Activated T-cell treated with anti-CD3 and anti-CD28 coated beads for 24 hours (primary cell): ENCODE results near the gene CLPTM1L.
A peak's percentile ranks its signal among the peaks of the same experiment; 100 is the strongest.

ENCODE experiments used
- DNase-seq: peaks from one replicate; pipeline ENCODE4 v3.0.0-alpha.2; 2020; ENCODE audit warnings: low read depth

CLPTM1L gene

DNA sequence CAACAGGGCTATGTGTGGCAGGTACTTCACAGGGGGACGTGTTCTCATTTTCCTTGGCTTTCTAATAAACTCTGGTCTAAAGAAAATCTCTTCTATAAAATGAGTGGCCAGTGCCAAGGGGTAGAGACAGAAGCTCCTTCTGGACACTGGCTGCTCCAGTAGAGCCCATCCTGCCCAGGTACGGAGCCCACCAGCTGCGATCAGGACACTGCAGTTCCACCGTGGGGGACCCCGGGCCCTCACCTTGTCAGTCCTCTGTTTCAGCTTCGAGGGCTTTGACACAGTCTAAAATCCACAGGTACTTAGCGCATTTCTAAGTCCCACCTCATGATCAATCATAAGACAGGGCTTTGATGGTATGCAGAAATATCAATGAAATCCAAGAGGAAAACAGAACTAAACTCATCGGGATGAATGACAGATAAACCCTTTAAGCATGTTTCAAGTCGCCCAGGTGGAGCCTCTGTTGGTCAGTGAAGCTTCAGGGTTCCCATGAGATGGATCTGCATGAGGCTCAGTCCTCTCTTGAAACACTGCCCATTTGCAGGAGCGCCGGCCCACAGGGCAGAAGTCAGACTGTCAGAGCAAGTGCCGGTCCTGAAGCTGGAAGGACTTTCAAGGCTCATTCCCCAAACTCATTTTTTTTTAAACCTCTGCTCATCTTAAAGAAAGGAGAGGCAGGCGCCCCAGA is 29.7 kb downstream of the CLPTM1L start:
- DNase-seq, result no peak

DNA sequence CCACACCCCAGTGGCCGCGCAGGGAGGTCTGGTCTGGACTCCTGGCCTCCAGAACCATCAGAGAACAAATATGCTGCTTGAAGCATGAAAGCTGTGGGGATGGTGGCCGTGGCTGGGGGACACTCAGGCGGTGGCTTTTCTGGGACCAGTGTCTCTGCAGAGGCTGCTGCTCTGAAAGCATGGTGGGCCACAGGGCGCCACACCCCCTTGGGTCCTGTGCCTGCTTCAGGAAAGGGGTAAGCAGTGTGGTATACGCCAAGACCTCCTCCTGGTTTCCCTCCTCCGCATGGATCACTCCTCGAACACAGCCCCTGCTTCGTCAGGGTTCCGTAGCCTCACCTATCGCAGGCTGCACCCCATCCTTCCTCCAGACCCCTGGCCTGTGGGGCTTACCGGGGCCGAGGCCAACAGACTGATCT is 30.3 kb downstream of the CLPTM1L start:
- no peak for DNase-seq

DNA sequence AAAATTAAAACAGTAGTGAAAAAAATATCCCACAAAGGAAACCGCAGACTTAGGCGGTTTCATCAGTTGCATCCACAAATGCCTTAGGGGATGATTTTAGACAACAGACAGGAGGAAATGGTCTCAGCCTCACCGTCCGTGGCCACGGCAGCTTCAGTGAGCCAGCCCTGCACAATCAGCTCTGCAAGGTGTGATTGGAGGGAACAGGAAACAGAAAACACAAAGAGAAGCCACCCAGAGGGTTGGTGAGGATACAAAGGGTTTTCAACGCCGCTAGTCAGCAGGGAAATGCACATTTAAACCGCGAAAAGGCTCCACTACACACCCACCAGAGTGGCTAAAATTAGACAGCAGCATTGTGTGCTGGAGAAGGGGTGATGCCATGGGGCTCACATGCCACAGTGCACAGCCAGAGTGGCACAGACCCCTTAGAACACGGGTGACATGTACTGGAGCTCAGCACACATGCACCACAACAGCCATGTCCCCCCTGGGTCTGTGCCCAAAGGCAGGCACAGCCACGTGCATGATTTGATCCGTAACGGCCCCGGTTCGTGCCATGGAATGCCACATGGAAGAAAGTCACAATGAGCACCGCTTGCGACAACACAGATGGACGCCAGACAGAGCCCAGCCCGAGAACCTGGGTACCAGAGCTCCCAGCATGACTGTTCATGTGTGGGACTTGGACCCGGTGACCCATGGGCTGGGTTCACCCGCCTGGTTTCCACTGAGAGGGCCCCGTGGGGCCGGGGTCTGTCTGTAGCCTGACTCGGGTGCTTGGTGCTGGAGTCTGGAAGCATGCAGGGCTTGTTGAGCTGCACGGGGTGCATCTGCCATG is 31.7 kb downstream of the CLPTM1L start:
- DNase-seq, result peak; percentile 14

DNA sequence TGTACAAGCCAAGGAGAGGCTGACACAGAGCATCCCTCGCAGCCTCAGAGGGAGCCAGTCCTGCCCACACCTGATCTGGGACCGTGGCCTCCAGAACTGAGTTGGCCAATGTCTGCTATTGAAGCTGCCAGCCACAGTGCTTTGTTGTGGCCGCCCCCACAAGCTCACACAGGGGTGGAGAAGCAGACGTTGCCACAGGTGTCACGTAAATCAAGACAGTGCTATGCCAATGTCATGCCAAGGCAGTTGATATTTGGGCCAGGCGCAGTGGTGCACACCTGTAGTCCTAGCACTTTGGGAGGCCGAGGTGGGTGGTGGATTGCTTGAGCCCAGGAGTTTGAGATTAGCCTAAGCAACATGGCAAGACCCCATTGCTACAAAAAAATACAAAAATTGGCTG is 32.7 kb downstream of the CLPTM1L start:
- DNase-seq, result no peak

DNA sequence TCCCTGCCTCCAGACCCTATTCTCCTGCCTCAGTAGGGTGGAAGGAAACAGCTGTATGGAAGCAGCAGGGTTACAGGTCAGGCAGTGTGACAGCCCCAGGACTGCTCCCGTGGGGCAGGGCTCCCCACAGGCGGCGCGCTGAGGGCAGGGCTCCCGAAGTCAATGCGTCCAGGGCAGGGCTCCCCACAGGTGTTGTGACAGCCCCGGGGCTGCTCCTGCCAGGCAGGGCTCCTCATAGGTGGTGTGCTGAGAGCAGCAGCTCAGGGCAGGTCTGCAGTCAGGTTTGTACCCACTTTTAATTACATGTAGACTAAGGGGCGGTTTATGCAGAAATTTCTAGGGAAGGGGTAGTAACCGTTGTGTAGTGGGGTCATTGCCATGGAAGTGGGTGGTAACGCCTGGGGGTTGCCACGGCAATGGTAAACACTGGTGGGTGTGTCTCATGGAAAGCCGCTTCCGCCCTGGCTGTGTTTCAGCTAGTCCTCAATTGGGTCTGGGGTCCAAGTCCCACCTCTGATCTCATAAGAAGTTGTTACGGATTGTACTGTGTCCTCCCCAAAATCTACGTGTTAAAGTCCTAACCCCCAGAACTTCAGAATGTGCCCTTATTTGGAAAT is 33.4 kb downstream of the CLPTM1L start:
- no peak for DNase-seq

DNA sequence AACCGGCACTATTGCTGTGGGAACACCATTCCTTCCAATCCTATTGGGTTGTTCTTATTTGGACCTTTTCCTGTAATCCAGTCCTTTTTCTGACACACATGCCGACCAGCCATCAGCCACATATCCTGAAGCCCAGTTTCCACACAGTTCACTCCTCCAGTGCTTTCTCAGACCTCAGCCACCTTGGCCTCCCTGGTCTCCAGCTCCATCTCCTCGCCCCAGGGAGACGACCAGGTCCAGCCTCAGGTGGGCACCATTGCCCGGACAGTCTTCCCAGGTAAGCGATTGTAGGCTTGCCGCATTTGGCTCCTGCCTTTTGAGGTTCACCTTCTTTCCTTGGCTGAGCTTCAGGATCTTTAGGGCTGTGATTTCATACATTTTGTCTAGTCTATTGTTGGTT is 34.8 kb downstream of the CLPTM1L start:
- DNase-seq, result no peak

DNA sequence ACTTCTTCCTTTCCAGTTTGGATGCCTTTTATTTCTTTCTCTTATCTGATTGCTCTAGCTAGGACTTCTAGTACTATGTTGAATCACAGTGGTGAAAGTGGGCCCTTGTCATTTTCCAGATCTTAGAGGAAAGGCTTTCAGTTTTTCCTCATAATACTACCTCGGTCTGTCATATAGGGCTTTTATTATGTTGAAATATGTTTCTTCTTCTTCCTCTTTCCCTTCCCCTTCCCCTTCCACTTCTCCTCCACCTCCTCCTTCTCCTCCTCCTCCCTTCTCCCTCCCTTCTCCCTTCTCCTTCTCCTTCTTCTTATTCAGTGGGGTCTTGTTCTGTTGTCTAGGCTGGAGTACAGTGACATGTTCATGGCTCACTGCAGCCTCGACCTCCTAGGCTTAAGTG is 40.9 kb downstream of the CLPTM1L start:
- DNase-seq, result no peak

DNA sequence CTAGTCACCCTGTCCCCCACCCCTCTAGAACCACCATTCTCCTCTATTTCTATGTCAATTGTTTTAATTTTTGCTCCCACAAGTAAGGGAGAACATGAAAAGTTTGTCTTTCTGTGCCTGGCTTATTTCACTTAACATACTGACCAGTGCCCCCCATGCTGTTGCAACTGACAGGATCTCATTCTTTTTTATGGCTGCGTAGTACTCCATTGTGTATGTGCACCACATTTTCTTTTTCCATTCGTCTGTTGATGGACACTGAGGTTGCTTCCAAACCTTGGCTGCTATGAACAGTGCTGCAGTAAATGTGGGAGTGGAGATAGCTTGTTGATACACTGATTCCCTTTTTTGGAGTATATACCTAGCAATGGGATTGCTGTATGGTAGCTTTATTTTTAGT is 42.6 kb downstream of the CLPTM1L start:
- DNase-seq, result no peak

DNA sequence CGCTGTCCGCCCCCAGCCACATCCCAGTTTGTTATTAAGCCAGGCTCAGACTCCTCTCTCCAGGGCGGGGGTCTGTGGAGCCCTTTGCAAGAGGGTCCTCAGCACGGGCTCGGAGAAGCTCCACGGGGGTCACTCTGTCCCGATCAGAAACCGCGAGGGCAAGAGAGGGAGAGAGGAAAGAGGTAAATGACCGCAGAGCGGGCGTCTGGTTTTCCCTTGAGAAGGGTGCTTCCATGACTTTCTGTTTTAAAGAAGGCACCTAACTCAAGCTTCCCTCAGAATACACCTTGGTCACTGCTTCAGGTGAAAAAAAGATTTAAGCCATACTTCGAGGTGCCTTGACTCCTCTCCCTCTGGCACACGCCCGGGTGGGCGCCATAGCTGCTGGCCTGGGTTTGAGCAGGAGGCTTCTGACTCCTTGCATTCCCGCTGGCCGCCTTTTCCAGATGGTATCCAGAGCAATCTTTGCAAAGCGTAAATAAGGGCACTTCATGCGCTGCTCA is 44.3 kb downstream of the CLPTM1L start:
- no peak for DNase-seq

DNA sequence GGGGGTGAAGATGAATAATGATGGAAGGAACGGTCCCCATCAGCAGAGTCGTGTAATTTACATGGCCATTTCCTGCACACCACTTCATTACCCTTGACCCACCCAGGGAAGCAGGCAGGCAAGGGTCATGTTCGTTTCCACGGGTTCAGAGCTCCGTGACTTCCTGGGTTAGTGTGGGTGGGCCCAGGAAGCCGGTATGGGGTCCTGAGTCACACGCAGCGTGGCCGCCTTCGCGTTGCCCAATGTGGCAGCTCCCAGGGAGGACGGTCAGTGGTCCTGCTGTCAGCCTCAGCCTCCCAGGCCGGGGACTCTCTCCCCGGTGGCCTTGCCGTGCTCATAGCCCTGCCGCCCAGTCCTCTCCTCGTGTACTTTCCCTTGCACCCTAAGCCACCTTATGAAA is 44.9 kb downstream of the CLPTM1L start:
- DNase-seq, result no peak

DNA sequence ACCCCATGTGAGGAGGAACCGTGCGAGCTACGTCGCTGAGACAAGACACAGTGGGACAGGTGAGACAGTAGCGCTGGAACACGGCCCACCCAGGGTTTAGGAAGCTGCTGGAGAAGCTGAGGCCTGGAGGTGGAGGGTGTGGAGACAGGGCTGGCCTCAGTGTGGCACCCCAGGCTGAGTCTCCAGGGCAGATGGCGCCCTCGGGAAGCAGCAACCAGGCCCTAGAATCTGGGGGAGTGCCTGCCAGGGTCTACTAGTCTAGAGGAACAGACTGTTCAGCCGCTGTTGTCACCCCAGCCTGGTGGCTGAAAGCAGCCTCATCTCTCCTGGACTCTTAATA is 45.4 kb downstream of the CLPTM1L start:
- no peak for DNase-seq

DNA sequence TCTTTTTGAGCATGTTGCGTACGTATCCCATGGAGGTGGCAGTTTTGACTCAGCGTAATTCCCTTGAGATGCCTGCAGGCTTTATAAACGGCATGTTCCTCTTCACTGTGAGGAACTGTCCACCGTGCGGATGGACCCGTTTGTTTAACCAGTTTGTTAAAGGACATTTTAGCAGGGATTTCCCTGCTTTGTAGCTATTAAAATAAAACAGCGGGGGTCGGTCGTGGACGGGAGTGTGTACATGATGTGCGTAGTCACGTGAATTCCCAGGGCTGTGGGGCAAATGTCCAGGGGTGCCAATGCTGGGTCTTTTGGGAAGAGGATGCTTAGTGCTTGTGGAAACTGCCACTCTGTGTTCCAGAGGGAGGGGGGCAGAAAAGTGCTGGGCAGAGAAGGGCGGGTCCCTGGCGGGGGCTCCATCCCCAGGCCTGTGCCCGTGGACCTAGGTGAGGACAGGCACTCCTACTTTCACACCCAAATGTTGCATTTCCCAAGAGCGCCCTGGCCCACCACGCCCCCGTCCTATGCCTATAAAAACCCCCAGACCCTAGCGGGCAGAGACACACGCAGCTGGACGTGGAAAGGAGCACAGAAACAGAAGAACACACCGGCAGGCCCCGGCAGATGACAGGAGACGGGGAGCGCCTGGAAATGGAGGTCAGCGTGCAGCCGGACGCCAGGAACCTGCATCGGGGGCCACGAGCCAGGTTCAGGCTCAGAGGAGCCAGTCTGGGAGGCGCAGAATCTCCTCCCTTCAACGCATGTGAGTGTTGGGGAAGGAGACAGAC is 46.0 kb downstream of the CLPTM1L start:
- no peak for DNase-seq

DNA sequence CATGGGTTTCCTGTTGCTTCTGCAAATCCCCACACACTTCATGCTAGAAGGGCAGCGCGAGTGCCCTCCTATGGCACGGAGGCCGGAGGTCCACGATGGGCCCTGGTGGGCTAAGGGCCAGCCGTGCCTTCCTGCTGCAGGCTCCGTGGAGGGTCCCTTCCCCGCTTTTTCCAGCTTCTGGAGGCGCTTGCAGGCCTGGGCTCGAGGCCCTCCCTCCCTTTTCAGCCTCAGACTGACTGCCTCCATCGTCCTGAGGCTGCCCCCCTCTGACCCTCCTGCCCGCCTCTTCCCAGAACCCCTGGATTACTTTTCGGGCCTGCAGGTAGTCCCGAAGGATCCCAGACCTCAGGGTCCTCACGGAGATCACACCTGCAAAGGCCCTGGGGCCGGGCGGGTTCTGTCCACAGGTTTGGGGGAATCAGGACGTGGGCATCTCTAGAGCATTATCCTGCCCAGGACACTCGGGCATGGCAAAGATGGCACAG is 46.8 kb downstream of the CLPTM1L start:
- no peak for DNase-seq

DNA sequence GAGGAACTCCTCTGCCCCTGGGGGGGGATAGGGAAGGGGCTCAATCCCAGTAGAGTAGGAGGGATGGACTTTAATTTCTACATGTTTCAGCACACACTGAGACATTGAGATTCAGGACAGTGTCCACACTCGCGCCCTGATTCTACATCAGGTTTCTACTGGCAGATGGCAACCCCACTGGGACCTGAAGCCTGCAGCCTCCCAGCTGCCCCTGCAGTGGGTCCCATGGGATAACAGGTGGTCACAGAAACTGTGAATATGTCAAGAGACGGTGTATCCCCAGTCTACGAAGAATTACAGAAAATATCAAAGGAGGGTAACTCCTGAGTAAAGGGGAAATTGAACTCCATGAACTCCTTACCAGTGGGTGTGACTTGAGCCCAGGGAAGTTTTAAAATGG is 47.7 kb downstream of the CLPTM1L start:
- DNase-seq, result no peak

DNA sequence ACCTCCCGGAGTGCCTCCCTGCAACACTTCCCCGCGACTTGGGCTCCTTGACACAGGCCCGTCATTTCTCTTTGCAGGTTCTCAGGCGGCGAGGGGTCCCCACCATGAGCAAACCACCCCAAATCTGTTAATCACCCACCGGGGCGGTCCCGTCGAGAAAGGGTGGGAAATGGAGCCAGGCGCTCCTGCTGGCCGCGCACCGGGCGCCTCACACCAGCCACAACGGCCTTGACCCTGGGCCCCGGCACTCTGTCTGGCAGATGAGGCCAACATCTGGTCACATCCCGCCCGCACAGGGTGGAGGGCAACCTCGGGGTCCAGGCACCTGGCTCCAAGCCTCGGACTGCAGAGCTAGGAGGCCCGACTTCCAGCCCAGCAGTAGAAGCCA is 49.3 kb downstream of the CLPTM1L start:
- DNase-seq, result no peak

DNA sequence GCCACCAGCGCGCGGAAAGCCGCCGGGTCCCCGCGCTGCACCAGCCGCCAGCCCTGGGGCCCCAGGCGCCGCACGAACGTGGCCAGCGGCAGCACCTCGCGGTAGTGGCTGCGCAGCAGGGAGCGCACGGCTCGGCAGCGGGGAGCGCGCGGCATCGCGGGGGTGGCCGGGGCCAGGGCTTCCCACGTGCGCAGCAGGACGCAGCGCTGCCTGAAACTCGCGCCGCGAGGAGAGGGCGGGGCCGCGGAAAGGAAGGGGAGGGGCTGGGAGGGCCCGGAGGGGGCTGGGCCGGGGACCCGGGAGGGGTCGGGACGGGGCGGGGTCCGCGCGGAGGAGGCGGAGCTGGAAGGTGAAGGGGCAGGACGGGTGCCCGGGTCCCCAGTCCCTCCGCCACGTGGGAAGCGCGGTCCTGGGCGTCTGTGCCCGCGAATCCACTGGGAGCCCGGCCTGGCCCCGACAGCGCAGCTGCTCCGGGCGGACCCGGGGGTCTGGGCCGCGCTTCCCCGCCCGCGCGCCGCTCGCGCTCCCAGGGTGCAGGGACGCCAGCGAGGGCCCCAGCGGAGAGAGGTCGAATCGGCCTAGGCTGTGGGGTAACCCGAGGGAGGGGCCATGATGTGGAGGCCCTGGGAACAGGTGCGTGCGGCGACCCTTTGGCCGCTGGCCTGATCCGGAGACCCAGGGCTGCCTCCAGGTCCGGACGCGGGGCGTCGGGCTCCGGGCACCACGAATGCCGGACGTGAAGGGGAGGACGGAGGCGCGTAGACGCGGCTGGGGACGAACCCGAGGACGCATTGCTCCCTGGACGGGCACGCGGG is 49.9 kb downstream of the CLPTM1L start, which contains the start of gene TERT:
TERT (minus strand) TSS at position 234 of the 815 bp plus-strand sequence; CDS start at position 155, 79 bp downstream.
- peak; percentile 80 for DNase-seq

DNA sequence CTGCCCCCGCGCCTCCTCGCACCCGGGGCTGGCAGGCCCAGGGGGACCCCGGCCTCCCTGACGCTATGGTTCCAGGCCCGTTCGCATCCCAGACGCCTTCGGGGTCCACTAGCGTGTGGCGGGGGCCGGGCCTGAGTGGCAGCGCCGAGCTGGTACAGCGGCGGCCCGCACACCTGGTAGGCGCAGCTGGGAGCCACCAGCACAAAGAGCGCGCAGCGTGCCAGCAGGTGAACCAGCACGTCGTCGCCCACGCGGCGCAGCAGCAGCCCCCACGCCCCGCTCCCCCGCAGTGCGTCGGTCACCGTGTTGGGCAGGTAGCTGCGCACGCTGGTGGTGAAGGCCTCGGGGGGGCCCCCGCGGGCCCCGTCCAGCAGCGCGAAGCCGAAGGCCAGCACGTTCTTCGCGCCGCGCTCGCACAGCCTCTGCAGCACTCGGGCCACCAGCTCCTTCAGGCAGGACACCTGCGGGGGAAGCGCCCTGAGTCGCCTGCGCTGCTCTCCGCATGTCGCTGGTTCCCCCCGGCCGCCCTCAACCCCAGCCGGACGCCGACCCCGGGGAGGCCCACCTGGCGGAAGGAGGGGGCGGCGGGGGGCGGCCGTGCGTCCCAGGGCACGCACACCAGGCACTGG is 50.6 kb downstream of the CLPTM1L start:
- no peak for DNase-seq

DNA sequence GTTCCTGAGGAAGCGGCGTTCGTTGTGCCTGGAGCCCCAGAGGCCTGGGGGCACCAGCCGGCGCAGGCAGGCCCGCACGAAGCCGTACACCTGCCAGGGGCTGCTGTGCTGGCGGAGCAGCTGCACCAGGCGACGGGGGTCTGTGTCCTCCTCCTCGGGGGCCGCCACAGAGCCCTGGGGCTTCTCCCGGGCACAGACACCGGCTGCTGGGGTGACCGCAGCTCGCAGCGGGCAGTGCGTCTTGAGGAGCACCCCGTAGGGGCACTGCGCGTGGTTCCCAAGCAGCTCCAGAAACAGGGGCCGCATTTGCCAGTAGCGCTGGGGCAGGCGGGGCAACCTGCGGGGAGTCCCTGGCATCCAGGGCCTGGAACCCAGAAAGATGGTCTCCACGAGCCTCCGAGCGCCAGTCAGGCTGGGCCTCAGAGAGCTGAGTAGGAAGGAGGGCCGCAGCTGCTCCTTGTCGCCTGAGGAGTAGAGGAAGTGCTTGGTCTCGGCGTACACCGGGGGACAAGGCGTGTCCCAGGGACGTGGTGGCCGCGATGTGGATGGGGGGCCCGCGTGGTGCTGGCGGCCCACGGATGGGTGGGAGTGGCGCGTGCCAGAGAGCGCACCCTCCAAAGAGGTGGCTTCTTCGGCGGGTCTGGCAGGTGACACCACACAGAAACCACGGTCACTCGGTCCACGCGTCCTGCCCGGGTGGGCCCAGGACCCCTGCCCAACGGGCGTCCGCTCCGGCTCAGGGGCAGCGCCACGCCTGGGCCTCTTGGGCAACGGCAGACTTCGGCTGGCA is 51.3 kb downstream of the CLPTM1L start:
- DNase-seq, result no peak

DNA sequence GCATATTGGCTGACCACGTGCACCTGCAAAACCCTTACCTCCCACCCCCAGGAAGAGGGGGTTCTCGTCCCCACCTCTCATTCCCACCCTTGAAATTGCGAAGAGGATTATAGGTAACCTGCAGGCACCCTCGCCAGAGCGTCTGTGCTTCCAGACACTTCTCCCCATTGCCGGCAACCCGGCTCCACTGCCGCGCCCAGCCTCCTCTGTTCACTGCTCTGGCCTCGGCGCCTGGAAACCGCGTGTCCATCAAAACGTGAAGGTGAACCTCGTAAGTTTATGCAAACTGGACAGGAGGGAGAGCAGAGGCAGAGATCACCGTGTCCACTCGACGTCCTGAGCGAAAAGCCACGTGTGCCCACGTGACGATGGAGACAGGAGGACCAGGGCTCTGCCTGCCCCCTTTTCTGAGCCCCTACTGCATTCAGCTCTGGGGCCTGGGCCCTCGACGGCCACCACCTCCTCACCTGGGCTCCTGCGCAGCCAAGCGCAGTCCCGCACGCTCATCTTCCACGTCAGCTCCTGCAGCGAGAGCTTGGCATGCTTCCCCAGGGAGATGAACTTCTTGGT is 52.0 kb downstream of the CLPTM1L start:
- DNase-seq, result no peak
